Measurements from ENCODE around the gene AZIN2.

DNA sequence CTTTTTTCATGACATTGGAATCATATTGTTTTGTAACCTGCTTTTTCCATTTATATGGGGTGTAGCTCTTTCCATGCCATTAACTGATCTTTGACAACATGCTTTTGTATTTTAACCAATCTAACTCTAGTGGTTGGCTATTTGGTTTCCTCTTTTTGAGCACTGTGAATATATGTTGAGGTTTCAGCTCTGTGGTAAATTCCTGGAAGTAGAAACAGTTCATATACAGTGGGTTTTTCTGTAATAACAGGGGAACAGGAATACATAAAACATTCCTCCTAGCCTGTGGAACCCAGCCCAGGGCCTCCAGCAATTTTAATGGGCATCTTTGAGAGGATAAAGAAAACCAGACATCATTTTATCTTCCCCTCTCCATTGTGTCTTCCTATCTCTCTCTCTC lies 17.4 kb downstream of the AZIN2 start:
- TF ChIP-seq POLR2A (IDR thresholded peaks at IDR 0.05; ENCODE audit: low read depth, low read length): no peak
- TF ChIP-seq POLR2AphosphoS5 (IDR thresholded peaks at IDR 0.05; ENCODE audit: low read depth, low read length): no peak
- TF ChIP-seq TAF1 (IDR thresholded peaks at IDR 0.05; ENCODE audit: borderline replicate concordance, low read depth, low read length): no peak
